GM12878 (cell line): ENCODE data around the gene HAND2. TPM values are rescaled to one million over a fixed set of nuclear protein-coding genes. Genes with fewer than 3 reads are reported as not detected.

Experiments
- ATAC-seq: fragments of 200-7000 bp; cut with Tn5 transposase; 3 replicates; pipeline ENCODE4 v1.9.1; 2020; ENCODE audit warnings: mild to moderate bottlenecking, moderate library complexity
- BruUV-seq: library from RNA; stranded (reverse); fragments of 400-500 nt; replicated peaks from 2 replicates; lab custom pipeline; 2021; lab: Mats Ljungman, UMichigan
- CTCF ChIA-PET: fragments of 300-600 bp; sonication (Branson Sonifier 250); formaldehyde crosslinking; extraction: SDS; loops from one replicate; lab custom pipeline; 2021; ENCODE audit warnings: inconsistent platforms; lab: Yijun Ruan, JAX
- POLR2A ChIA-PET: fragments of 350-600 bp; formaldehyde crosslinking; extraction: SDS; loops from one replicate; lab custom pipeline; 2021; ENCODE audit warnings: inconsistent platforms; lab: Charles Lee
- RAD21 ChIA-PET: fragments of 300-600 bp; sonication (Branson Sonifier 250); formaldehyde crosslinking; loops from one replicate; lab custom pipeline; 2023; ENCODE audit warnings: antibody characterized with exemption; ENCODE audit not compliant: unreplicated experiment; lab: Charles Lee
- SMC1A ChIA-PET: fragments of 300-600 bp; sonication (Branson Sonifier 250); formaldehyde crosslinking; loops from one replicate; lab custom pipeline; 2023; ENCODE audit not compliant: unreplicated experiment, uncharacterized antibody; lab: Charles Lee
- DNase-seq: peaks from one replicate; pipeline ENCODE4 v3.0.0-alpha.2; 2011; ENCODE audit warnings: low read depth, low spot score
- FAIRE-seq: peaks from 3 replicates; lab custom pipeline; 2011; peaks lifted over from hg19 to GRCh38; lab: Jason Lieb, UNC
- H2AFZ ChIP-seq: 2 replicates; pipeline ENCODE4 v1.6.0; 2011; ENCODE audit warnings: low read depth, low read length, control low read depth; ENCODE audit not compliant: control insufficient read depth
- H3K27ac ChIP-seq: 2 replicates; pipeline ENCODE4 v1.5.1; 2011; ENCODE audit warnings: control low read depth; ENCODE audit not compliant: control insufficient read depth, insufficient read depth
- H3K27me3 ChIP-seq, 2 experiments: replicated peaks in 1 of 2; 2 replicates each; pipeline versions ENCODE4 v1.6.0 to v1.6.1; 2011; ENCODE audit warnings: low read length in 1 of 2; ENCODE audit not compliant: control insufficient read depth in 2 of 2, insufficient read depth in 2 of 2
- H3K36me3 ChIP-seq, 2 experiments: 2 replicates each; pipeline ENCODE4 v1.5.1; 2011; ENCODE audit warnings: low read length in 1 of 2; ENCODE audit not compliant: control insufficient read depth in 2 of 2, insufficient read depth in 2 of 2
- H3K4me1 ChIP-seq: 2 replicates; pipeline ENCODE4 v1.6.1; 2011; ENCODE audit warnings: mild to moderate bottlenecking, low read length, moderate library complexity, mixed read lengths; ENCODE audit not compliant: control insufficient read depth, insufficient read depth
- H3K4me2 ChIP-seq: 2 replicates; pipeline ENCODE4 v1.6.0; 2011; ENCODE audit warnings: control low read depth; ENCODE audit not compliant: control insufficient read depth, insufficient read depth
- H3K4me3 ChIP-seq: fragments of 200-600 bp; sonication (generic); 2 replicates; pipeline ENCODE4 v1.5.1; 2016
- H3K79me2 ChIP-seq: 2 replicates; pipeline ENCODE4 v1.6.0; 2011; ENCODE audit warnings: low read length; ENCODE audit not compliant: control insufficient read depth, insufficient read depth
- H3K9ac ChIP-seq: 2 replicates; pipeline ENCODE4 v1.8.0; 2011; ENCODE audit warnings: low read length, control low read depth, mixed read lengths; ENCODE audit not compliant: control insufficient read depth, insufficient read depth
- H3K9me3 ChIP-seq: replicated peaks from 3 replicates; pipeline ENCODE4 v1.5.1; 2011; ENCODE audit warnings: mild to moderate bottlenecking, low read length; ENCODE audit not compliant: control insufficient read depth, insufficient read depth
- H4K20me1 ChIP-seq: 2 replicates; pipeline ENCODE4 v1.6.0; 2011; ENCODE audit not compliant: control insufficient read depth, insufficient read depth
- ATF7 ChIP-seq: fragments of 450-650 bp; IDR thresholded peaks from 2 replicates; pipeline ENCODE4 v1.6.1; 2016; ENCODE audit warnings: low read depth, mild to moderate bottlenecking
- BCL3 ChIP-seq: IDR thresholded peaks from 2 replicates; pipeline ENCODE4 v1.6.1; 2011; ENCODE audit warnings: borderline replicate concordance, low read depth, mild to moderate bottlenecking, moderate library complexity, low read length; ENCODE audit not compliant: insufficient read depth, poor library complexity, severe bottlenecking
- CBFB ChIP-seq: IDR thresholded peaks from 2 replicates; pipeline ENCODE4 v1.6.1; 2016; ENCODE audit warnings: antibody characterized with exemption, low read depth
- CEBPZ ChIP-seq: fragments of 150-350 bp; IDR thresholded peaks from 2 replicates; pipeline ENCODE4 v1.6.1; 2016; ENCODE audit warnings: low read depth, low read length
- CHD4 ChIP-seq: fragments of 200-600 bp; sonication (generic); IDR thresholded peaks from 2 replicates; pipeline ENCODE4 v1.6.1; 2016; ENCODE audit warnings: mild to moderate bottlenecking
- EGR1 ChIP-seq, 2 experiments: IDR thresholded peaks; 1 replicate in 1 of 2; 2 replicates in 1 of 2; pipeline ENCODE4 v1.6.1; 2011 to 2012; ENCODE audit warnings: low read depth in 2 of 2, low read length in 2 of 2, borderline replicate concordance in 1 of 2, mild to moderate bottlenecking in 1 of 2, moderate library complexity in 1 of 2
- FOXK2 ChIP-seq: fragments of 450-650 bp; IDR thresholded peaks from 2 replicates; pipeline ENCODE4 v1.6.1; 2017; ENCODE audit warnings: mild to moderate bottlenecking, moderate library complexity
- HDAC2 ChIP-seq: fragments of 200-600 bp; sonication (generic); IDR thresholded peaks from 2 replicates; pipeline ENCODE4 v1.6.1; 2017
- IRF3 ChIP-seq: fragments of 450-650 bp; IDR thresholded peaks from 2 replicates; pipeline ENCODE4 v1.6.1; 2014; ENCODE audit warnings: mild to moderate bottlenecking
- KLF5 ChIP-seq: fragments of 450-650 bp; IDR thresholded peaks from 2 replicates; pipeline ENCODE4 v1.6.1; 2014; ENCODE audit warnings: mild to moderate bottlenecking; ENCODE audit not compliant: partially characterized antibody
- PML ChIP-seq: IDR thresholded peaks from 2 replicates; pipeline ENCODE4 v1.6.1; 2012; ENCODE audit warnings: low read length, inconsistent platforms
- POLR2A ChIP-seq: IDR thresholded peaks from 2 replicates; pipeline ENCODE4 v1.6.1; 2011; ENCODE audit warnings: low read depth, mild to moderate bottlenecking, low read length
- RFX5 ChIP-seq: IDR thresholded peaks from 2 replicates; pipeline ENCODE4 v1.6.1; 2011; ENCODE audit warnings: low read depth, low read length, improper control_type of control experiment
- SIX5 ChIP-seq: IDR thresholded peaks from 2 replicates; pipeline ENCODE4 v1.6.1; 2011; ENCODE audit warnings: mild to moderate bottlenecking, low read depth, low read length, moderate library complexity; ENCODE audit not compliant: severe bottlenecking
- TCF7 ChIP-seq: IDR thresholded peaks from 2 replicates; pipeline ENCODE4 v1.6.1; 2014; ENCODE audit warnings: antibody characterized with exemption, borderline replicate concordance
- ZBTB40 ChIP-seq: fragments of 450-650 bp; IDR thresholded peaks from 2 replicates; pipeline ENCODE4 v1.6.1; 2016; ENCODE audit warnings: mild to moderate bottlenecking, moderate library complexity, borderline replicate concordance
- ZSCAN29 ChIP-seq: fragments of 450-650 bp; IDR thresholded peaks from 2 replicates; pipeline ENCODE4 v1.6.1; 2017; ENCODE audit warnings: mild to moderate bottlenecking, moderate library complexity
- WGBS: methylation state at CpG from one replicate; pipeline ENCODE4 v1.1.6; 2016; ENCODE audit warnings: low lambda C conversion rate; ENCODE audit not compliant: insufficient replicate concordance, insufficient coverage; ENCODE audit errors: missing lambda C conversion rate; 5-methylcytosine and 5-hydroxymethylcytosine counted together
- in situ Hi-C: fragments of 300-500 bp; cut with MboI; formaldehyde crosslinking; loops from 9 replicates; pipeline ENCODE4 v1.14.3; 2018; ENCODE audit warnings: mixed read lengths
- intact Hi-C: fragments of 100-400 bp; cut with micrococcal nuclease; formaldehyde crosslinking; loops from one replicate; pipeline ENCODE4 v1.14.2; 2022; ENCODE audit not compliant: unreplicated experiment
- polyA plus RNA-seq, 11 experiments: library from polyadenylated mRNA; depleted of rRNA in 4 of 11; unstranded in 6 of 11; stranded (reverse) in 5 of 11; fragments of >200 nt; fragmentation: Nextera tagmentation in 4 of 11; fragmentation: Illumina TruSeq in 1 of 11; extraction: Ambion mirVana in 4 of 11; extraction: Trizol in 1 of 11; gene quantifications; 1 replicate in 1 of 11; 2 replicates in 10 of 11; pipeline versions ENCODE4 v1.2.1 to v1.2.3, GENCODE V29; 2011 to 2016; ENCODE audit warnings: inconsistent platforms in 2 of 11, missing spikeins in 2 of 11, low read depth in 1 of 11
- total RNA-seq, 4 experiments: library from RNA; depleted of rRNA in 3 of 4; stranded (reverse); fragments of >200 nt in 3 of 4; fragmentation: Illumina TruSeq in 1 of 4; extraction: Trizol in 1 of 4; gene quantifications; 2 replicates each; pipeline versions ENCODE4 v1.2.1 to v1.2.3, GENCODE V29; 2013 to 2021

Gene HAND2
- total and polyA plus RNA-seq, 10 of the 15 experiments (the other 5 are each of a cell fraction or from before 2014, with no cell fraction given) = 0.09 TPM; not detected in 9

- Histone ChIP-seq H2AFZ (no peak overlapping the region), H3K4me2 (no peak overlapping the region), H4K20me1 (no peaks in the 10 kb centered on the region), H3K27me3 (peaks cover 13 to 49% of the 10 kb centered on the region in 2 experiments), H3K36me3 (no peaks in the 10 kb centered on the region), H3K9me3 (no peaks in the 10 kb centered on the region; the same call in 2 of the 3 replicates), H3K4me1 (no peaks in the 10 kb centered on the region), H3K9ac (no peak overlapping the region), H3K79me2 (no peaks in the 10 kb centered on the region), H3K27ac (no peak overlapping the region), H3K4me3 (no peak overlapping the region)
- FAIRE-seq = no peak
- ChIA-PET POLR2A (no interaction called here), RAD21 (no interaction called here), CTCF (no interaction called here), SMC1A (no interaction called here)
- in situ Hi-C loops = no loop called here
- TF ChIP-seq SIX5 (no peak), CEBPZ (no peak), POLR2A (no peak), FOXK2 (no peak), HDAC2 (no peak), TCF7 (no peak), BCL3 (no peak), ATF7 (no peak), KLF5 (no peak), RFX5 (no peak), EGR1 (IDR thresholded peaks at IDR 0.05; ENCODE audit: borderline replicate concordance in 1 of 2, low read depth in 2 of 2, low read length in 2 of 2) (no peak), PML (no peak), IRF3 (no peak), CBFB (no peak), ZBTB40 (no peak), ZSCAN29 (no peak), CHD4 (no peak)
- DNase-seq = no peak
- BruUV-seq = no TSS peak
- no peak for ATAC-seq
- WGBS = 6% methylated on average over 5 of the region's 5 CpGs
- intact Hi-C loops = no loop called here
Observed at GRCh38 chr4:173535957-173536356, 5.9 kb upstream of the HAND2 start.
